Thymus (tissue), 11 donors: ENCODE results near the gene PRTN3. TPM values are rescaled to one million over a fixed set of nuclear protein-coding genes. Genes with fewer than 3 reads are reported as not detected.
"Not testable (repeated sequence)": the region's sequence is repeated elsewhere in the genome, so short reads cannot be mapped to it uniquely, and the experiment has no call there.

Experiments
- DNase-seq, 9 donors: peaks; one replicate each; pipeline ENCODE4 v3.0.0-alpha.2; 2013; ENCODE audit warnings: low spot score in 9 of 9, low read depth in 6 of 9, missing footprints in 1 of 9
- H3K27ac ChIP-seq, 2 donors: one replicate each; pipeline ENCODE4 v1.5.1; 2013; ENCODE audit warnings: control low read depth in 1 of 2, low read depth in 1 of 2, low read length in 1 of 2, mild to moderate bottlenecking in 1 of 2, moderate library complexity in 1 of 2
- H3K27me3 ChIP-seq, 2 donors: one replicate each; pipeline ENCODE4 v1.5.1; 2013; ENCODE audit warnings: low read length in 1 of 2; ENCODE audit not compliant: control insufficient read depth in 2 of 2, insufficient read depth in 1 of 2
- H3K36me3 ChIP-seq, 2 donors: one replicate each; pipeline ENCODE4 v1.5.1; 2013; ENCODE audit warnings: low read length in 1 of 2, mild to moderate bottlenecking in 1 of 2, moderate library complexity in 1 of 2; ENCODE audit not compliant: control insufficient read depth in 2 of 2, insufficient read depth in 2 of 2
- H3K4me1 ChIP-seq, 2 donors: one replicate each; pipeline ENCODE4 v1.5.1; 2013; ENCODE audit warnings: low read length in 2 of 2; ENCODE audit not compliant: control insufficient read depth in 2 of 2, insufficient read depth in 2 of 2
- H3K4me3 ChIP-seq, 2 donors: one replicate each; pipeline ENCODE4 v1.5.1; 2013; ENCODE audit warnings: low read length in 2 of 2, control low read depth in 1 of 2, mild to moderate bottlenecking in 1 of 2
- H3K9me3 ChIP-seq, 2 donors: one replicate each; pipeline ENCODE4 v1.5.1; 2013; ENCODE audit warnings: low read length in 1 of 2, mild to moderate bottlenecking in 1 of 2; ENCODE audit not compliant: control insufficient read depth in 2 of 2, insufficient read depth in 1 of 2
- WGBS: extraction: QIAGEN DNeasy Blood & Tissue Kit; methylation state at CpG from one replicate; pipeline ENCODE4 v1.1.7; 2013; 5-methylcytosine and 5-hydroxymethylcytosine counted together
- polyA plus RNA-seq: library from polyadenylated mRNA; stranded (reverse); fragments of 200-250 nt; gene quantifications from one replicate; pipeline ENCODE4 v1.2.3, GENCODE V29; 2013
- total RNA-seq: library from RNA; stranded (reverse); fragments of 120-200 nt; gene quantifications from one replicate; pipeline ENCODE4 v1.2.4, GENCODE V29; 2013
- donor health status: healthy.

Gene PRTN3
- total and polyA plus RNA-seq, 2 donors = 15.4 to 25.2 TPM

- 98% methylated on average over 30 of the region's 30 CpGs for WGBS
- no peak overlapping the region for H3K27ac ChIP-seq
Observed at GRCh38 chr19:888581-889385, 48.0 kb downstream of the PRTN3 start.

GRCh38 chr19:889662-890295, 49.0 kb downstream of the PRTN3 start:
- no peak for DNase-seq
- peaks cover 30 to 37% of the 10 kb centered on the region in 2 donors for H3K36me3 ChIP-seq
- H3K27ac ChIP-seq = no peak overlapping the region

More at GRCh38 chr19:888581-889385, 48.0 kb downstream of the PRTN3 start:
- Histone ChIP-seq H3K4me3 (no peak overlapping the region), H3K27me3 (no peaks in the 10 kb centered on the region), H3K4me1 (peaks cover 2 to 12% of the 10 kb centered on the region in 2 donors), H3K9me3 (peaks cover 0 to 6% of the 10 kb centered on the region in 2 donors), H3K36me3 (peaks cover 36 to 45% of the 10 kb centered on the region in 2 donors)
- DNase-seq = no peak

GRCh38 chr19:890831-891230, 50.0 kb downstream of the PRTN3 start:
- DNase-seq = no peak
- Histone ChIP-seq H3K27me3 (no peaks in the 10 kb centered on the region), H3K36me3 (peaks cover 24 to 29% of the 10 kb centered on the region in 2 donors), H3K4me1 (peaks cover 2 to 13% of the 10 kb centered on the region in 2 donors), H3K27ac (no peak overlapping the region), H3K4me3 (no peak overlapping the region), H3K9me3 (peaks cover 0 to 6% of the 10 kb centered on the region in 2 donors)
- WGBS = 98% methylated on average over 18 of the region's 18 CpGs

More at GRCh38 chr19:889662-890295, 49.0 kb downstream of the PRTN3 start:
- H3K4me1 ChIP-seq = peaks cover 2 to 13% of the 10 kb centered on the region in 2 donors
- WGBS = 98% methylated on average over 26 of the region's 26 CpGs
- no peaks in the 10 kb centered on the region for H3K27me3 ChIP-seq
- H3K9me3 ChIP-seq = peaks cover 0 to 6% of the 10 kb centered on the region in 2 donors
- H3K4me3 ChIP-seq = no peak overlapping the region

GRCh38 chr19:891421-892200, 50.8 kb downstream of the PRTN3 start:
- H3K27me3 ChIP-seq, H3K9me3 ChIP-seq, DNase-seq: not testable (repeated sequence)
- 89% methylated on average over 45 of the region's 50 CpGs for WGBS
- Histone ChIP-seq H3K4me1 (peaks cover 2 to 13% of the 10 kb centered on the region in 2 donors), H3K27ac (peak overlapping the region in 1 of 2 donors; percentile 28), H3K4me3 (peak overlapping the region; percentile 46 to 97), H3K36me3 (peaks cover 23 to 25% of the 10 kb centered on the region in 2 donors)

DNA sequence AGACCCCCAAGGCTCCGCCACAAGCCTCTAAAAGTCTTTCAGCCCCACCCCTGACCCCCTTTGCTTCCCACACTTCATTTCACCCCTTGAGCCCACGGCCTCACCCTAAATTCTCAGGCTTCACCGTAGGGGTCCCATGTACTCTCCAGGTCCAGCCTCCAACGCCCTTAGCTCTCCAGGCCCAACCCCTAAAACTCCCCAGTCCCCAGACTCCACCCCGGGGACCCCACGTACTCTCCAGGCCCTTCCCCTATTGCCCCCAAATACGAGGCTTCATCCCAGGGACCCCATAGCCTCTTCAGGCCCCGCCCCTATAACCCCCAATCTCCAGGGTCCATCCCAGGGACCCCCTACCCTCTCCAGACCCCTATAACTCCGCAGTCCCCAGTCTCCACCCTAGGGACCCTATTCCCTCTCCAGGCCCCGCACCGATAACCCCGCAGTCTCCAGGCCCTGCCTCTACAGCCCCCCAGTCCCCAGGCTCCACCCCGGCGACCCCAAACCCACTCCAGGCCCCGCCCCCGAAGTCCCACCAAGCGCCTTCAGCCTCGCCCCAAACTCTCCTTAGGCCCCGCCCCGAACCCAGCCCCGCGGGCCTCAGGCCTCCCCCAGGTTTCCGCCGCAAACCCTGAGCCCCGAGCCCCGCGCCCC, 51.6 kb downstream of the PRTN3 start:
- Histone ChIP-seq H3K9me3 (peaks cover 0 to 6% of the 10 kb centered on the region in 2 donors), H3K36me3 (peaks cover 26 to 28% of the 10 kb centered on the region in 2 donors), H3K4me1 (peaks cover 2 to 13% of the 10 kb centered on the region in 2 donors), H3K27ac (peak overlapping the region; percentile 28 to 79), H3K4me3 (peak overlapping the region; percentile 46 to 97), H3K27me3 (no peaks in the 10 kb centered on the region)
- DNase-seq = peak in 1 of 9 donors; percentile 18
- WGBS = 8% methylated on average over 25 of the region's 27 CpGs

GRCh38 chr19:892894-893689, 52.3 kb downstream of the PRTN3 start, which contains the start of the genes MED16 and RNU6-9:
TSS of gene MED16 (minus strand) at chr19:893187. CDS start at chr19:891131, 2,056 bp downstream.
TSS of gene RNU6-9 (plus strand) at chr19:893484.
- Histone ChIP-seq H3K9me3 (peaks cover 0 to 6% of the 10 kb centered on the region in 2 donors), H3K4me1 (peaks cover 2 to 13% of the 10 kb centered on the region in 2 donors), H3K27me3 (no peaks in the 10 kb centered on the region), H3K27ac (peak within 1 kb of the TSS; percentile 91 to 96), H3K36me3 (peaks cover 27 to 30% of the 10 kb centered on the region in 2 donors), H3K4me3 (peak within 1 kb of the TSS; percentile 46 to 97)
- WGBS = 1% methylated on average over 69 of the region's 69 CpGs
- peak; percentile 86 to 97 (median 93) for DNase-seq

DNA sequence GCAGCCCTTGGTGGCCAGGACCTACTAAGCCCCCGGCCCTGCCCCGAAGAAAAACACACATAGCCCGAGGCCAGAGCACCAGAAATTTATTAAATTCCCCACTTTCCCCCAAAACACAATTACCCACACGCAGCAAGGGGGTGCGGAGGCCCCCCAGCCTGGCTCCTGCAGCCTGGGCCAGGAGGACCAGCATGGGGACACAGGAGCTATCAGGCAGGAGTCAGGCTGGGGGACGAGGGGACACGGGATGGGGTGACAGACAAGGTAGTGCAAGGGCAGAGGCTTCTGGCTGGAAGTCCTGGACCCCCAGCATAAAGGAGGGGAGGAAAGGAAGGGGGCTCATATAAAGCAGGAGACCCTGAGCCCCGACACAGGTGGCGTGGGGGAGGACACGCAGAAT, 55.6 kb downstream of the PRTN3 start:
- H3K9me3 ChIP-seq = peaks cover 0 to 6% of the 10 kb centered on the region in 2 donors
- H3K27me3 ChIP-seq = no peaks in the 10 kb centered on the region
- H3K36me3 ChIP-seq = peaks cover 35 to 36% of the 10 kb centered on the region in 2 donors
- WGBS = 99% methylated on average over 10 of the region's 10 CpGs
- H3K4me3 ChIP-seq = no peak overlapping the region
- peaks cover 2 to 30% of the 10 kb centered on the region in 2 donors for H3K4me1 ChIP-seq
- H3K27ac ChIP-seq = no peak overlapping the region
- DNase-seq = no peak

DNA sequence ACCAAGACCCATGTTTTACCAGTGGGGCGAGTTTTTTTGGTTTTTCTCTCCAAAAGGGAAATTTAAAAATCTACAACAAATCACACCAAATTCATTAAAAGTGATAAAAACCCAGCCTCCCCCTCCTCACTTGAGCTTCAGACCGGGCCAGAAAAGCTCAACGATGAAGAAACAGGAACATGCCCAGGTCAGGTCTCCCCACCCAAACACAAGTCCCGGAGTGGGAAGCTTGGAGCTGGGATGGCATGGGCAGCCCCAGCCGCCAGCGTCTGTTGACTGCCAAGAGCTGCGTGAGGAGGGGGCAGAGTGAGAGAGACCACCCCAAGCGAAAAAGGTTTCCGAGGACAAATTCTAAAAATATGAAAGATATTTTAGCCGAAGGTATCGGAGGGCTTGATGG, 56.2 kb downstream of the PRTN3 start:
- Histone ChIP-seq H3K27me3 (no peaks in the 10 kb centered on the region), H3K4me1 (peaks cover 2 to 28% of the 10 kb centered on the region in 2 donors), H3K27ac (no peak overlapping the region), H3K36me3 (peaks cover 39 to 41% of the 10 kb centered on the region in 2 donors), H3K4me3 (no peak overlapping the region), H3K9me3 (peaks cover 0 to 3% of the 10 kb centered on the region in 2 donors)
- WGBS = 92% methylated on average over 11 of the region's 11 CpGs
- DNase-seq = no peak
